Measurements from ENCODE around the gene MND1.

GRCh38 chr4:153403726-153404125, 59.2 kb downstream of the MND1 start:
- no peak for TF ChIP-seq CTCF (IDR thresholded peaks at IDR 0.05; ENCODE audit: extremely low read depth in 1 of 2, insufficient read depth in 1 of 2, low read depth in 1 of 2, low read length in 2 of 2)
- TF ChIP-seq JUN (IDR thresholded peaks at IDR 0.05; ENCODE audit: borderline replicate concordance, insufficient read depth, insufficient read length, low read depth) = no peak
- no peak for TF ChIP-seq POLR2A (IDR thresholded peaks at IDR 0.05; ENCODE audit: low read depth, low read length)
- no peak for TF ChIP-seq GATA2 (IDR thresholded peaks at IDR 0.05; ENCODE audit: insufficient read depth, insufficient read length, low read depth, low read length)
- TF ChIP-seq MAX (IDR thresholded peaks at IDR 0.05; ENCODE audit: insufficient read depth, insufficient read length) = no peak

Measured in endothelial cell of umbilical vein (primary cell).